Peyer's patch (tissue), 4 donors: Measurements from ENCODE around the gene HADH.

Experiments
- CTCF ChIP-seq, 6 experiments: fragments of 450-650 bp in 4 of 6; fragments of 200-600 bp in 2 of 6; sonication (generic) in 1 of 6; IDR thresholded peaks; one replicate each; pipeline ENCODE4 v1.5.1; 2017 to 2019; ENCODE audit warnings: antibody characterized with exemption in 6 of 6, mild to moderate bottlenecking in 3 of 6, moderate library complexity in 1 of 6
- POLR2A ChIP-seq, 2 donors: fragments of 450-650 bp; IDR thresholded peaks; one replicate each; pipeline ENCODE4 v1.5.1; 2017; ENCODE audit warnings: antibody characterized with exemption in 2 of 2, mild to moderate bottlenecking in 2 of 2, moderate library complexity in 2 of 2

DNA sequence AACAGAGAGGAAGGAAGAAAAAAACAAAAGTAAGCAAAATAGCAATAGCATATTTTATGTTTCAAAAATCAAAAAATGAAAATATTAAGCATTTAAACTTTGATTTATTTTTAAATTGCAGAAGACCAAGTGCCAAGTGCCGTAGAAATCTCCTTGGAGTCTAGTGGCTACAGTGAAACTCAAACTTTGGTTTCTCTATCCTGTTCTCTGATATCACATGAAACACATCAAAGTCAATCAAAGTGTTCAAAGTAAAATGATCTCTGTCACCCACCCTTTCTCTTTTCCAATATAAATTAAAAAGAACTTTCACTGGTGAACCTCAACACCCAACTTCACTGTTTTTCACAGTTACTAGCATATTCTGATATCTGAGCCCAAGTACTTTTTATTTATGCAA is 81.1 kb downstream of the HADH start:
- no peak for TF ChIP-seq CTCF (IDR thresholded peaks at IDR 0.05)
- no peak for TF ChIP-seq POLR2A (IDR thresholded peaks at IDR 0.05)
